ENCODE measurements around the gene SIRT7. TPM values are rescaled to one million over a fixed set of nuclear protein-coding genes. Genes with fewer than 3 reads are reported as not detected.
A peak's percentile ranks its signal among the peaks of the same experiment; 100 is the strongest.

The SIRT7 gene
- total RNA-seq, 6 experiments from 2014 or later, result 7.4 to 15.0 (median 12.2) TPM

- intact Hi-C loops (cut with DNase I), result no loop called here
- H3K9me3 ChIP-seq, result no peaks in the 10 kb centered on the region
- H3K27me3 ChIP-seq, result no peaks in the 10 kb centered on the region
- ATAC-seq (peak; percentile 48 to 69 (median 64)), DNase-seq (peak; percentile 94 to 98 (median 97))
- H3K27ac ChIP-seq, result peak overlapping the region; percentile 48 to 99 (median 80)
- peaks cover 0 to 16% (median 8%) of the 10 kb centered on the region in 4 donors for H3K36me3 ChIP-seq
- no peak overlapping the region for H3K4me3 ChIP-seq
- H3K4me1 ChIP-seq, result peaks cover 0 to 77% (median 38%) of the 10 kb centered on the region in 4 donors
- WGBS (ENCODE audit: insufficient coverage, low coverage, low lambda C conversion rate, missing lambda C conversion rate), result 43% methylated on average over 5 of the region's 18 CpGs
- TF ChIP-seq POLR2A (IDR thresholded peaks at IDR 0.05) (peak; percentile 89), CTCF (IDR thresholded peaks at IDR 0.05) (no peak)
These were observed 52.1 kb downstream of the SIRT7 start for GRCh38 chr17:81865733-81866439.

- no peak for DNase-seq
- peaks cover 0 to 77% (median 38%) of the 10 kb centered on the region in 4 donors for H3K4me1 ChIP-seq
- no peak for TF ChIP-seq POLR2A (IDR thresholded peaks at IDR 0.05)
- no peak for TF ChIP-seq CTCF (IDR thresholded peaks at IDR 0.05)
- no peaks in the 10 kb centered on the region for H3K27me3 ChIP-seq
- intact Hi-C loops (cut with DNase I), result no loop called here
- no peaks in the 10 kb centered on the region for H3K9me3 ChIP-seq
- no peak overlapping the region for H3K4me3 ChIP-seq
- 64% methylated on average over 6 of the region's 8 CpGs for WGBS (ENCODE audit: insufficient coverage, low coverage, low lambda C conversion rate, missing lambda C conversion rate)
- no peak for ATAC-seq
- peaks cover 0 to 16% (median 8%) of the 10 kb centered on the region in 4 donors for H3K36me3 ChIP-seq
- H3K27ac ChIP-seq, result peak overlapping the region; percentile 48 to 99 (median 80)
These were observed 52.6 kb downstream of the SIRT7 start for GRCh38 chr17:81865358-81865732.

GRCh38 chr17:81863833-81864768 lies 53.9 kb downstream of the SIRT7 start:
- Histone ChIP-seq H3K27me3 (no peaks in the 10 kb centered on the region), H3K27ac (peak overlapping the region in 2 of 3 donors; percentile 92 to 99), H3K9me3 (no peaks in the 10 kb centered on the region), H3K4me3 (no peak overlapping the region), H3K36me3 (peaks cover 0 to 11% (median 4%) of the 10 kb centered on the region in 4 donors), H3K4me1 (peaks cover 0 to 68% (median 34%) of the 10 kb centered on the region in 4 donors)
- 36% methylated on average over 3 of the region's 9 CpGs for WGBS (ENCODE audit: insufficient coverage, low coverage, low lambda C conversion rate, missing lambda C conversion rate)
- DNase-seq, result peak in 1 of 3 donors; percentile 60
- intact Hi-C loops (cut with DNase I), result no loop called here
- TF ChIP-seq POLR2A (IDR thresholded peaks at IDR 0.05) (no peak), CTCF (IDR thresholded peaks at IDR 0.05) (no peak)
- ATAC-seq, result no peak

- DNase-seq (peak in 1 of 3 donors; percentile 62), ATAC-seq (no peak)
- Histone ChIP-seq H3K27me3 (no peaks in the 10 kb centered on the region), H3K9me3 (no peaks in the 10 kb centered on the region), H3K36me3 (peaks cover 0 to 10% (median 3%) of the 10 kb centered on the region in 4 donors), H3K4me3 (peak overlapping the region in 1 of 3 donors; percentile 96), H3K4me1 (peaks cover 0 to 70% (median 34%) of the 10 kb centered on the region in 4 donors), H3K27ac (peak overlapping the region in 2 of 3 donors; percentile 92 to 99)
- 24% methylated on average over 4 of the region's 6 CpGs for WGBS (ENCODE audit: insufficient coverage, low coverage, low lambda C conversion rate, missing lambda C conversion rate)
- TF ChIP-seq CTCF (IDR thresholded peaks at IDR 0.05) (no peak), POLR2A (IDR thresholded peaks at IDR 0.05) (no peak)
- intact Hi-C loops (cut with DNase I), result no loop called here
These were observed 54.8 kb downstream of the SIRT7 start for GRCh38 chr17:81863123-81863675.
